Fibroblast of skin of back (primary cell): ENCODE measurements around the gene OOEP.

Experiments
- DNase-seq: peaks from one replicate; pipeline ENCODE4 v3.0.0-alpha.2; 2013

Gene OOEP

DNA sequence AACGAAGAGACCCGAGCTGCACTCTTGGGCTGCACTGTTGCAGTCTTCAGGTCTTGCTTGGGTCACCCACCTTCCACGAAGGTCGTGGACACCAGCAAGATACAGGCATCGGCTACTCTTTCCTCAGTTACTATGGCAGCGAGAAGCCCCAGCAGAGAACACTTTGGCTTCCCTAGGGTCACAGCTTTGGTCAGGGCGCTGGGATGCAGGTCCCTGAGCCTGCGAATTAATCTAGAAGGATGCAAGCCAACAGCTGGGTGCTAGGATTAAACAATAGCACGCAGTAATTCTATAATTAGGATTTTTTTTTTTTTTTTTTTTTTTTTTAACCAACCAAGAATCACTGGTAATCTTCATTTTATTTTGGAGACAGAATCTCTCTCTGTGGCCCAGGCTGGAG lies 5.1 kb downstream of the OOEP start:
- no peak for DNase-seq

DNA sequence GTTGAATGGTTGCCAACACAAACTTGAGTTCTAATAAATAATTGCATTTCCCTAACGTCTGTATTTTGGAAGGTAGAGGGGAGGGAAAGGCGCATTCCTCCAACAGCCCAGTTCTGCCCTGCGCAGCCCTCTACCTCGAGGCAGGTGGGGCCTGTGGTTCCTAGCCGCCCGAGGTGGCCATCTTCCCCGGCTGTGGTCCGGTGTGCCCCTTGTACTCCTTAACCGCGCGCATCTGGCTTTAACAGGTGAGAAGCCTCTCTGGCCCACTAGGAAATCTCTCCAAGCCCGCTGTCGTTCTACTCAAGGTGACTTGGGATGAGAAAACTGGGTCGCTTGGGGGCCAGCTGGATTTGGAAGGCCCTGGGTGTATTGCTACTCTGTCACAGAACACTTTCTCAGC lies 5.6 kb downstream of the OOEP start:
- DNase-seq, result no peak

- no peak for DNase-seq
These were observed 6.2 kb downstream of the OOEP start for GRCh38 chr6:73363537-73363875.

DNA sequence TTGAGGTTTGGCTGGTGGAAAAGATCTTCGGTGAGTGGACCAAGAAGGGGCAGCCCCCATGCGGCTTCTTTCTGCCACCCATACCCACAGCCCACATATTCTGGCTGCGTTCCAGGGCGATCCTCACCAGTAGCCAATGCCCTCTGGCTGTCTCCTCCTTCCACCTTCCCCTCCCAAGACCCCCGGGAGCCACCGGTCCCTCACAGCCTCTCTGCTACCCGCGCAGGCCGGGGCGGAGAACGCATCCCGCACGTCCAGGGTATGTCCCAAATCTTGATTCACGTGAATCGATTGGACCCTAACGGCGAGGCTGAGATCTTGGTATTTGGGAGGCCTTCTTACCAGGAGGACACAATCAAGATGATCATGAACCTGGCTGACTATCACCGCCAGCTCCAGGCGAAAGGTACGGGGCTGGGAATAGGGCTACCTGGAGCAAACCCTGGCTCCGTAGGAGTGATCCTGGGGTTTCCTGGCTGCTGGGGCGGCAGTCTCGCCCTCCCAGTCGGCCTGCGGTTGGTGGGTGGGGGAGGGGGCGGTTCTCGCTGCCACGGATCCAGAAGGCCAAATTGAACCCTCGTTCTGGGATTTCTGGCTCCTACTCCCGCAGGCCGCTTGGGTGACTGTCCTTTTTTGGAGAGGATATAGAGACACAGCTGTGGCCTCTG lies 6.7 kb downstream of the OOEP start:
- no peak for DNase-seq

- DNase-seq, result no peak
These were observed 7.3 kb downstream of the OOEP start, which contains the start of gene KHDC3L for GRCh38 chr6:73362358-73362757. Gene KHDC3L, plus strand, starts transcription at chr6:73362658. Its CDS starts 72 bp downstream, at chr6:73362730.

GRCh38 chr6:73353636-73354593 lies 15.8 kb downstream of the OOEP start, which contains the start of gene DPPA5:
Gene DPPA5, minus strand, starts transcription at chr6:73354276. Its CDS starts 51 bp downstream, at chr6:73354225.
- no peak for DNase-seq

DNA sequence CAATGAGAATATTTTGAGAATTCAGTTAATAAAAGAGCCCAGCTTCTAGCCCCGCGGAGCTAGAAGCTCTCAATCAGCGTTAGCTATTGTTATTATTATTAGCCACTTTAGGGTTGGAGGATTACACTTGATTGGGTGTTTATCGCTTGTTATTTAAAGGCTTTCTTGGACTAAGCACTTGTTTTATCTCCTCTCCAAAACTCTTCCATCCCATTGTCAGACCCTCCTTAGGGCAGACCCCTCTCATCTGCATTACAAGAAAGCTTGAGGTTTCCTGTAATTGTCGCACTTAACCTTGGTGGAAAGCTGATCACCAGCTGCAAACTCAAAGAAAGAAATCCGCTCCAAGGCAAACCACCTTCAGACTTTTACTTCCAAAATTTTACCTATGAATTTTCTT lies 20.4 kb downstream of the OOEP start:
- DNase-seq, result no peak

DNA sequence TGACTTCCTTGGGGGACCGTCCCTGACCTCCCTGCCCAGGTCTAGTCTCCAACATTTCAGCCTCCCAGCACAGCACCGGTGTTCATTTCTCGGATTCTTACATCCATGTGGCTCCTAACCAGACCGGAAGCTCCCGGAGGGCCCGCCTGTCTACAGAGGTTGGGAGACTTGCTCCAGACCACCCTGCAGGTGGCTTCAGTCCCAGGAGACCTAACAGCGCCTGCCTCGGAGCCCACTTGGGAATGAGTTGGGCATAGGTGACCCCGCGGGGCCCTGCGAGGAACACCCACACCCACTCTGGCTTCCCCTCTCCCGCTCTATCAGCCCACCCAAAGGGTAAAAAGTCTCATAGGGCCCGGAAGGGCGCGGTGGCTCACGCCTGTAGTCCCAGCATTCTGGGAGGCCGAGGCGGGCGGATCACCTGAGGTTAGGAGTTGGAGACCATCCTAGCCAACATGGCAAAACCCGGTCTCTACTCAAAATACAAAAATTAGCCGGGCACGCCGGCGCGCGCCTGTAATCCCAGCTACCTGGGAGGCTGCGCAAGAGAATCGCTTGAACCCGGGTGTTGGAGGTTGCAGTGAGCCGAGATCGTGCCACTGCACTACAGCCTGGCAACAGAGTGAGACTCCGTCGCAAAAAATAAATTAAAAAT lies 21.0 kb downstream of the OOEP start:
- DNase-seq, result no peak

- no peak for DNase-seq
These were observed 26.5 kb downstream of the OOEP start for GRCh38 chr6:73343164-73343563.

DNA sequence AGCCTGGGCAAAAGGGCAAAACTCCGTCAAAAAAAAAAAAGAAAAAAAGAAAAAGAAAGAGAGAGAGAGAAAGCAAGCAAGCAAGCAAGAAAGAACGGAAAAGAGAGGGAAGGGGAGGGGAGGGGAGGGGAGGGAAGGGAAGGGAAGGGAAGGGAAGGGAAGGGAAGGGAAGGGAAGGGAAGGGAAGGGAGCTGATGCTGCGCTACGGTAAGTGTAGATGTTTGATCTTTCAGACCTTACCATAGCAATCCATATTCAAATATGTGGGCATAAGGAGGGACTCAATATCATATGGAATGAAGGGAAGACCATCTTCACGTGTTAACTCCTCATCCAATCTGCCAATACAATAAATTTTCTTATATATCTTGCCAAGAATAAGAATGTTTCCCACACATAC lies 27.5 kb downstream of the OOEP start:
- DNase-seq, result no peak

DNA sequence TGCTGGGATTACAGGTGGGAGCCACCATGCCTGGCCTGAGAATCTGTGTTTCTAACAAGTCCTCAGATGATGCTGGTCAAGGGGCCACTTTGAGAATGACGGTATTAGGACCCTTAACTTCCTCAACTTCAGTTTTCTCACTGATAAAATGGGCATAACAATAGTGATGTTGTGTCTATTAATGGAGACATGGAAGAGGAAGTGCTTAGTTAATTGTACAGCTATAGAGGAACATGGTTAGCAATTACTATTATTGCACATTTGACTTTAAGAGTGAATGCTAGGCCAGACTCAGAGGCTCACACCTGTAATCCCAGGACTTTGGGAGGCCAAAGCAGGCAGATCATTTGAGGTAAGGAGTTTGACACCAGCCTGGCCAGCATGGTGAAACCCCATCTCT lies 28.4 kb downstream of the OOEP start:
- no peak for DNase-seq

GRCh38 chr6:73340048-73340447 lies 29.6 kb downstream of the OOEP start:
- DNase-seq, result no peak

DNA sequence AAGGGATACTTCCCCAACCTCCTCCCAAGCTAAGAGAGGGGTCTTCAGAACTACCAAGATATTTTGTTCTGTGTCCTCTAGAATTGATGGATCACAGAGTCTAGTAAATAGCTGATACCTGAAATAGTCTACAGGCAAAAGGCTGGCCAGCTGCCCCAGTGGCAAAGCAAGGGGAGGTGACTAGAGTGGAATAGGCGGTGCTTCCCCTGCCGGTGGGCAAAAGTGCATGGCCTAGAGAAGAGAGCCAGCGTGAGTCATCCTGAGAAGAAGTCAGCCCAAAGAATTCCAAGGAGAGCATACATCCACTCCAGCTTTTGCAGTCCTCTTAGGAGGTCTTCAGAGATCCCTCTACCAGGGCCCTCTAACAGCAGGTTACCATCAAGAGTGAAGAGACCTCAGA lies 30.4 kb downstream of the OOEP start:
- DNase-seq, result peak; percentile 7

DNA sequence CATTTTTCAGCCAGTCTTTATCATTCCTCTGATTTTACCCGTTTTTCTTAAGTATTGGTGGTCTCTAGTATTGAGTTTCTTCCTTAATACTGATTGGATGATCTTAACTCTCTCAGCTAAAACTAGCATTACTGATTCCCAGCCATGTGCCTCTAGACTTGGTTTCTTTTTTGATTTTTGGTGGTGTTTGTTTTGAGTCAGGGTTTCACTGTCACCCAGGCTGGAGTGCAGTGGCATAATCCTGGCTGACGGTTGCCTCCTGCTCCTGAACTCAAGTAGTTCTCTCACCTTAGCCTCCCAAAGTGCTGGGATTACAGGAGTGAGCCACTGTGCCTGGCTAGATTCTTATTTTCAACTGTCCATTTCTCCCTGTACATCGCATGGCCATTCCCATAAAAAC lies 40.5 kb downstream of the OOEP start:
- DNase-seq, result no peak

DNA sequence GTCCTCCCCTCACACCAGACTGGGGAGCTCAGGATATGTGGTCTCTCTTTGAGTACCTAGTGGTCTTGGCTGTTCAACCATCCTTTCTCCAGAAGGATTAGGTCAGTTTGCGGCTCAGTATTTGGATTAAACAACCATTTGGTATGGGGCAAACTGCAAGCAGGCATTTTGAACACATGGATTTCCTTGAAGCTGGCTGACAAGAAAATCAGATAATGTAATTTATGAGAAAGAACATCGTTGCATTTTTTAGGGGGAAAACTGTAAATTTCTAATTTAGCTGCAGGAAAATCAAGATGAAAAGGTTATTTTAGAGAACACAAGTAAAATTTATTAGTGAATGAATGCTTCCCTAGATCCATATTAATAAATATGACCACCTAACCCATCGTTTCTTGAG lies 40.9 kb downstream of the OOEP start:
- DNase-seq, result no peak

GRCh38 chr6:73325656-73326055 lies 44.0 kb downstream of the OOEP start:
- no peak for DNase-seq

DNA sequence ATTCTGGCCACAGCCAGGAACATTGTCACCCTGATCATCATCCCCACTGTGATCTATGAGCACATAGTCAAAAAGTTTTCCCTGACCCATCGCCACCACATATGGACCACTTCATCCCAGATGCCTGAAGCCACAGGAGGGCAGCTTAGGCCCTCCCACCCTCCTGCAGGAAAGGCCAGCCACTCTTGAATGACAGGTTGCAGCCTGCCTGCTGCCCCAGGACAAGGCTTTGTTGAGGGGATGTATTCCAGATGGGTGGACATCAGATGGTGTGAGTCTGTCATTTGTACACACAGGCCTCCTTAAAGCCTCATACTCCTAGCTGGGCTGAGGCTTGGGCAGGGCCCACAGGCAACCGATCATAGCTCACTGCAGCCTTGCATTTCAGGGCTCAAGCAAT lies 46.4 kb downstream of the OOEP start:
- no peak for DNase-seq
